Endothelial cell of umbilical vein (primary cell): ENCODE measurements around the gene DKKL1. TPM values are rescaled to one million over a fixed set of nuclear protein-coding genes. Genes with fewer than 3 reads are reported as not detected.
A peak's percentile ranks its signal among the peaks of the same experiment; 100 is the strongest.

Source experiments
- BruUV-seq: library from RNA; stranded (reverse); fragments of 400-500 nt; replicated peaks from 2 replicates; lab custom pipeline; 2021; lab: Mats Ljungman, UMichigan
- CTCF ChIA-PET: fragments of 300-600, 350-600 bp; sonication (Branson Sonifier 250); formaldehyde crosslinking; loops from one replicate; lab custom pipeline; 2021; ENCODE audit warnings: antibody characterized with exemption, inconsistent platforms; lab: Charles Lee
- POLR2A ChIA-PET: fragments of 300-600, 350-600 bp; sonication (Branson Sonifier 250); formaldehyde crosslinking; loops from one replicate; lab custom pipeline; 2021; ENCODE audit warnings: antibody characterized with exemption, inconsistent platforms; lab: Charles Lee
- DNase-seq: peaks from one replicate; pipeline ENCODE4 v3.0.0-alpha.2; 2011; ENCODE audit warnings: low read depth, low spot score
- FAIRE-seq: peaks from 2 replicates; lab custom pipeline; 2011; peaks lifted over from hg19 to GRCh38; lab: Jason Lieb, UNC
- H2AFZ ChIP-seq: 2 replicates; pipeline ENCODE4 v1.6.0; 2012; ENCODE audit warnings: low read depth, low read length, control low read depth, inconsistent platforms
- H3K27ac ChIP-seq: 2 replicates; pipeline ENCODE4 v1.5.1; 2011; ENCODE audit warnings: low read depth, mild to moderate bottlenecking, control low read depth, low read length, moderate library complexity; ENCODE audit not compliant: insufficient read depth
- H3K27me3 ChIP-seq, 2 experiments: 2 replicates each; pipeline versions ENCODE4 v1.6.0 to v1.6.1; 2011; ENCODE audit warnings: low read length in 2 of 2, mixed read lengths in 1 of 2; ENCODE audit not compliant: control insufficient read depth in 2 of 2, insufficient read depth in 2 of 2
- H3K36me3 ChIP-seq, 2 experiments: 2 replicates in 1 of 2; 3 replicates in 1 of 2; pipeline ENCODE4 v1.5.1; 2011; ENCODE audit warnings: low read length in 2 of 2, mild to moderate bottlenecking in 1 of 2, moderate library complexity in 1 of 2; ENCODE audit not compliant: control insufficient read depth in 2 of 2, insufficient read depth in 2 of 2; ENCODE audit errors: extremely low read depth in 1 of 2
- H3K4me1 ChIP-seq: 3 replicates; pipeline ENCODE4 v1.5.1; 2011; ENCODE audit warnings: mild to moderate bottlenecking, low read length; ENCODE audit not compliant: control insufficient read depth, insufficient read depth; ENCODE audit errors: extremely low read depth
- H3K4me2 ChIP-seq: 2 replicates; pipeline ENCODE4 v1.6.1; 2011; ENCODE audit warnings: low read length, control low read depth, mixed read lengths; ENCODE audit not compliant: insufficient read depth
- H3K4me3 ChIP-seq, 3 experiments: fragments of 200-600 bp in 1 of 3; sonication (generic), shearing (Covaris generic) in 1 of 3; replicated peaks in 1 of 3; 2 replicates each; pipeline ENCODE4 v1.5.1; 2011 to 2016; ENCODE audit warnings: control low read depth in 3 of 3, low read length in 3 of 3, mild to moderate bottlenecking in 2 of 3, inconsistent platforms in 1 of 3, low read depth in 1 of 3, moderate library complexity in 1 of 3; ENCODE audit not compliant: insufficient read depth in 1 of 3
- H3K79me2 ChIP-seq: 2 replicates; pipeline ENCODE4 v1.6.0; 2012; ENCODE audit warnings: low read length, inconsistent platforms; ENCODE audit not compliant: control insufficient read depth, insufficient read depth
- H3K9ac ChIP-seq: replicated peaks from 2 replicates; pipeline ENCODE3; 2011; ENCODE audit warnings: low read length, control low read depth; ENCODE audit not compliant: insufficient read depth; ENCODE audit errors: extremely low read depth
- H3K9me1 ChIP-seq: replicated peaks from 3 replicates; pipeline ENCODE4 v1.6.0; 2011; ENCODE audit warnings: mild to moderate bottlenecking, low read length; ENCODE audit not compliant: control insufficient read depth, insufficient read depth; ENCODE audit errors: extremely low read depth
- H3K9me3 ChIP-seq: replicated peaks from 2 replicates; pipeline ENCODE4 v1.5.1; 2012; ENCODE audit warnings: low read length, inconsistent platforms; ENCODE audit not compliant: control insufficient read depth, insufficient read depth
- H4K20me1 ChIP-seq: replicated peaks from 2 replicates; pipeline ENCODE3; 2011; ENCODE audit warnings: mild to moderate bottlenecking, low read length; ENCODE audit not compliant: control insufficient read depth, insufficient read depth; ENCODE audit errors: extremely low read depth
- CTCF ChIP-seq, 2 donors: IDR thresholded peaks; 1 replicate in 1 of 2; 2 replicates in 1 of 2; pipeline ENCODE4 v1.5.1; 2011; ENCODE audit warnings: low read length in 2 of 2, mild to moderate bottlenecking in 2 of 2, moderate library complexity in 2 of 2, control low read depth in 1 of 2, inconsistent platforms in 1 of 2, low read depth in 1 of 2; ENCODE audit not compliant: insufficient read depth in 1 of 2; ENCODE audit errors: extremely low read depth in 1 of 2
- EZH2 ChIP-seq: IDR thresholded peaks from 2 replicates; pipeline ENCODE4 v1.6.1; 2012; ENCODE audit warnings: borderline replicate concordance, low read depth, mild to moderate bottlenecking, moderate library complexity, low read length, inconsistent platforms; ENCODE audit not compliant: severe bottlenecking
- FOS ChIP-seq: IDR thresholded peaks from 2 replicates; pipeline ENCODE4 v1.6.1; 2011; ENCODE audit warnings: mild to moderate bottlenecking, low read length, moderate library complexity, borderline replicate concordance; ENCODE audit not compliant: insufficient read depth
- GATA2 ChIP-seq: IDR thresholded peaks from 2 replicates; pipeline ENCODE4 v1.7.0; 2011; ENCODE audit warnings: low read depth, mild to moderate bottlenecking, moderate library complexity, mixed read lengths, low read length; ENCODE audit not compliant: insufficient read length, insufficient read depth
- JUN ChIP-seq: IDR thresholded peaks from 2 replicates; pipeline ENCODE4 v1.6.1; 2011; ENCODE audit warnings: borderline replicate concordance, low read depth; ENCODE audit not compliant: insufficient read length, insufficient read depth
- MAX ChIP-seq: IDR thresholded peaks from 2 replicates; pipeline ENCODE4 v1.6.1; 2011; ENCODE audit not compliant: insufficient read depth, insufficient read length
- MYC ChIP-seq: IDR thresholded peaks from one replicate; pipeline ENCODE4 v1.6.1; 2011; ENCODE audit warnings: mild to moderate bottlenecking, low read depth, low read length
- POLR2A ChIP-seq: IDR thresholded peaks from 2 replicates; pipeline ENCODE4 v1.6.1; 2012; ENCODE audit warnings: low read depth, mild to moderate bottlenecking, control low read depth, low read length
- dilution Hi-C: fragments of 300-500 bp; cut with MboI; formaldehyde crosslinking; loops from one replicate; pipeline ENCODE4 v1.15.0; 2019; ENCODE audit warnings: low sequenced_read_pairs; ENCODE audit not compliant: extremely low pct_ligation_motif_present
- intact Hi-C: fragments of 100-400 bp; cut with micrococcal nuclease; formaldehyde crosslinking; loops from one replicate; pipeline ENCODE4 v1.10.0; 2022
- polyA plus RNA-seq, 4 experiments: library from polyadenylated mRNA; depleted of rRNA in 3 of 4; stranded (reverse) in 3 of 4; unstranded in 1 of 4; fragments of >200 nt; gene quantifications; 2 replicates each; pipeline versions ENCODE4 v1.2.1 to v1.2.3, GENCODE V29; 2011 to 2012; ENCODE audit warnings: missing spikeins in 1 of 4
- total RNA-seq: library from RNA; stranded (reverse); gene quantifications from 2 replicates; pipeline ENCODE4 v1.2.3, GENCODE V29; 2021

DKKL1 gene
- total and polyA plus RNA-seq, 2 donors (not counting 3 experiments of a cell fraction or from before 2014, with no cell fraction given), result 0.21 TPM; not detected in 1

- DNase-seq, result peak; percentile 56
- no peak for FAIRE-seq
- H3K27ac ChIP-seq, result no peak overlapping the region
- H3K4me1 ChIP-seq, result peaks cover 15% of the 10 kb centered on the region
- TF ChIP-seq JUN (no peak), EZH2 (no peak), MAX (peak; percentile 38), FOS (no peak), MYC (no peak), GATA2 (no peak), CTCF (IDR thresholded peaks at IDR 0.05; ENCODE audit: extremely low read depth in 1 of 2, insufficient read depth in 1 of 2, low read depth in 1 of 2, low read length in 2 of 2) (no peak), POLR2A (no peak)
- H3K9me1 ChIP-seq, result no peaks in the 10 kb centered on the region
- no peaks in the 10 kb centered on the region for H4K20me1 ChIP-seq
- dilution Hi-C loops (no loop called here), intact Hi-C loops (loop anchor here (1.0 kb wide), 1 partner anchor 21 kb away; no protein-coding TSS in a partner anchor)
- no peak overlapping the region for H3K4me3 ChIP-seq
- no peaks in the 10 kb centered on the region for H3K79me2 ChIP-seq
- BruUV-seq, result no TSS peak
- H3K4me2 ChIP-seq, result no peak overlapping the region
- H3K27me3 ChIP-seq, result no peaks in the 10 kb centered on the region
- H3K36me3 ChIP-seq, result peaks cover 12 to 32% of the 10 kb centered on the region in 2 experiments
- ChIA-PET CTCF (interaction anchor here (1.3 to 3.5 kb wide), 3 partner anchors 12 to 114 kb away, joined by 3 to 15 read pairs (median 6); no protein-coding TSS in a partner anchor), POLR2A (no interaction called here)
- no peak overlapping the region for H3K9ac ChIP-seq
- H3K9me3 ChIP-seq, result no peaks in the 10 kb centered on the region
- no peak overlapping the region for H2AFZ ChIP-seq
Measured at GRCh38 chr19:49340069-49340864, 23.4 kb upstream of the DKKL1 start.
